HL-60 (cell line): ENCODE data around the gene SLC34A1.

ENCODE experiments used
- CTCF ChIP-seq: IDR thresholded peaks from one replicate; pipeline ENCODE4 v1.5.1; 2011; ENCODE audit warnings: low read length, control low read depth, inconsistent platforms; ENCODE audit not compliant: insufficient read depth
- GABPA ChIP-seq: IDR thresholded peaks from 2 replicates; pipeline ENCODE4 v1.6.1; 2012; ENCODE audit warnings: low read depth
- POLR2AphosphoS5 ChIP-seq: IDR thresholded peaks from 2 replicates; pipeline ENCODE4 v1.6.1; 2012; ENCODE audit warnings: low read depth
- REST ChIP-seq: IDR thresholded peaks from 2 replicates; pipeline ENCODE4 v1.6.1; 2012; ENCODE audit warnings: low read depth; ENCODE audit not compliant: insufficient replicate concordance
- SPI1 ChIP-seq: IDR thresholded peaks from 2 replicates; pipeline ENCODE4 v1.6.1; 2012; ENCODE audit warnings: low read depth, mild to moderate bottlenecking, borderline replicate concordance

GRCh38 chr5:177386542-177386941 is 2.3 kb downstream of the SLC34A1 start:
- TF ChIP-seq CTCF: no peak
- no peak for TF ChIP-seq REST
- TF ChIP-seq POLR2AphosphoS5: no peak
- no peak for TF ChIP-seq GABPA
- no peak for TF ChIP-seq SPI1
